Adipocyte (in vitro differentiated cells): ENCODE data around the gene GALNT7.

ENCODE experiments used
- DNase-seq: peaks from one replicate; pipeline ENCODE4 v3.0.0-alpha.2; 2015; ENCODE audit warnings: low read depth
- H3K27me3 ChIP-seq: replicated peaks from 2 replicates; pipeline ENCODE4 v1.7.0; 2013; ENCODE audit warnings: mild to moderate bottlenecking, low read length, moderate library complexity; ENCODE audit not compliant: control insufficient read depth, insufficient read depth
- H3K36me3 ChIP-seq: 2 replicates; pipeline ENCODE4 v1.7.0; 2013; ENCODE audit warnings: low read length, mild to moderate bottlenecking, moderate library complexity; ENCODE audit not compliant: control insufficient read depth, insufficient read depth, severe bottlenecking
- H3K4me1 ChIP-seq: 2 replicates; pipeline ENCODE4 v1.7.0; 2013; ENCODE audit warnings: mild to moderate bottlenecking, low read length, moderate library complexity; ENCODE audit not compliant: control insufficient read depth, insufficient read depth
- H3K4me3 ChIP-seq: 2 replicates; pipeline ENCODE4 v1.7.0; 2013; ENCODE audit warnings: mild to moderate bottlenecking, low read length, moderate library complexity
- H3K9ac ChIP-seq: 2 replicates; pipeline ENCODE4 v1.7.0; 2013; ENCODE audit warnings: mild to moderate bottlenecking, low read length, moderate library complexity
- H3K9me3 ChIP-seq: 2 replicates; pipeline ENCODE4 v1.7.0; 2013; ENCODE audit warnings: mild to moderate bottlenecking, low read length, moderate library complexity; ENCODE audit not compliant: control insufficient read depth

Gene GALNT7

GRCh38 chr4:173362666-173363065 is 194.1 kb downstream of the GALNT7 start:
- Histone ChIP-seq H3K27me3 (peaks cover 3% of the 10 kb centered on the region), H3K4me3 (no peak overlapping the region), H3K9me3 (no peaks in the 10 kb centered on the region), H3K36me3 (no peaks in the 10 kb centered on the region), H3K4me1 (no peaks in the 10 kb centered on the region), H3K9ac (no peak overlapping the region)
- no peak for DNase-seq

GRCh38 chr4:173365359-173365996 is 196.9 kb downstream of the GALNT7 start:
- no peaks in the 10 kb centered on the region for H3K36me3 ChIP-seq
- H3K9me3 ChIP-seq = no peaks in the 10 kb centered on the region
- no peak for DNase-seq
- no peak overlapping the region for H3K4me3 ChIP-seq
- no peaks in the 10 kb centered on the region for H3K27me3 ChIP-seq
- no peaks in the 10 kb centered on the region for H3K4me1 ChIP-seq
- no peak overlapping the region for H3K9ac ChIP-seq

- H3K36me3 ChIP-seq = no peaks in the 10 kb centered on the region
- H3K4me3 ChIP-seq = no peak overlapping the region
- H3K9ac ChIP-seq = no peak overlapping the region
- no peaks in the 10 kb centered on the region for H3K4me1 ChIP-seq
- no peaks in the 10 kb centered on the region for H3K9me3 ChIP-seq
- no peaks in the 10 kb centered on the region for H3K27me3 ChIP-seq
- peak; percentile 14 for DNase-seq
These were observed 198.7 kb downstream of the GALNT7 start for GRCh38 chr4:173367285-173367684.

- Histone ChIP-seq H3K4me1 (no peaks in the 10 kb centered on the region), H3K4me3 (no peak overlapping the region), H3K36me3 (no peaks in the 10 kb centered on the region), H3K27me3 (no peaks in the 10 kb centered on the region), H3K9ac (no peak overlapping the region), H3K9me3 (no peaks in the 10 kb centered on the region)
- DNase-seq = peak; percentile 7
These were observed 199.3 kb downstream of the GALNT7 start for GRCh38 chr4:173367946-173368345.

GRCh38 chr4:173370130-173370476 is 201.5 kb downstream of the GALNT7 start:
- Histone ChIP-seq H3K9ac (peak overlapping the region; percentile 91), H3K4me3 (peak overlapping the region; percentile 91), H3K9me3 (no peaks in the 10 kb centered on the region), H3K27me3 (no peaks in the 10 kb centered on the region), H3K36me3 (no peaks in the 10 kb centered on the region), H3K4me1 (peaks cover 8% of the 10 kb centered on the region)
- no peak for DNase-seq

- Histone ChIP-seq H3K9me3 (no peaks in the 10 kb centered on the region), H3K9ac (peak within 1 kb of the TSS; percentile 92), H3K36me3 (no peaks in the 10 kb centered on the region), H3K4me1 (peaks cover 8% of the 10 kb centered on the region), H3K4me3 (peak within 1 kb of the TSS; percentile 91), H3K27me3 (no peaks in the 10 kb centered on the region)
- peak; percentile 100 for DNase-seq
These were observed 202.1 kb downstream of the GALNT7 start, which contains the start of gene SAP30 for GRCh38 chr4:173370477-173371291. SAP30 (plus strand) TSS chr4:173370954; CDS start chr4:173371183, 229 bp downstream.

- no peaks in the 10 kb centered on the region for H3K27me3 ChIP-seq
- DNase-seq = peak; percentile 89
- H3K4me1 ChIP-seq = peaks cover 8% of the 10 kb centered on the region
- H3K9me3 ChIP-seq = no peaks in the 10 kb centered on the region
- no peaks in the 10 kb centered on the region for H3K36me3 ChIP-seq
- H3K4me3 ChIP-seq = peak overlapping the region; percentile 91
- H3K9ac ChIP-seq = peak overlapping the region; percentile 92
These were observed 202.9 kb downstream of the GALNT7 start for GRCh38 chr4:173371292-173372192.
